Body of pancreas (tissue), 4 donors: ENCODE results near the gene ZC3H12D. TPM values are rescaled to one million over a fixed set of nuclear protein-coding genes. Genes with fewer than 3 reads are reported as not detected.
"Not testable (repeated sequence)": the region's sequence is repeated elsewhere in the genome, so short reads cannot be mapped to it uniquely, and the experiment has no call there.

ENCODE experiments used
- ATAC-seq: fragments of 150-250 bp; one replicate; pipeline ENCODE4 v1.9.1; 2016
- DNase-seq, 4 donors: peaks; one replicate each; pipeline ENCODE4 v3.0.0-alpha.2; 2019
- H3K27ac ChIP-seq, 4 donors: fragments of 200-600 bp; sonication (generic); 1 replicate in 3 of 4; 2 replicates in 1 of 4; pipeline versions ENCODE4 v1.5.1 to v1.6.1; 2016 to 2019; ENCODE audit warnings: mild to moderate bottlenecking in 1 of 4, mixed read lengths in 1 of 4, moderate library complexity in 1 of 4
- H3K27me3 ChIP-seq, 2 donors: fragments of 200-600 bp; sonication (generic); one replicate each; pipeline ENCODE4 v1.6.0; 2016; ENCODE audit warnings: mild to moderate bottlenecking in 1 of 2
- H3K36me3 ChIP-seq, 2 donors: fragments of 200-600 bp; sonication (generic); replicated peaks in 1 of 2; 2 replicates each; pipeline ENCODE4 v1.5.1; 2016; ENCODE audit warnings: low read depth in 2 of 2; ENCODE audit not compliant: insufficient read depth in 1 of 2
- H3K4me1 ChIP-seq: fragments of 200-600 bp; sonication (generic); one replicate; pipeline ENCODE4 v1.6.0; 2016
- H3K4me3 ChIP-seq, 2 donors: fragments of 200-600 bp; sonication (generic); 1 replicate in 1 of 2; 2 replicates in 1 of 2; pipeline ENCODE4 v1.5.1; 2016 to 2019
- H3K9me3 ChIP-seq, 3 donors: fragments of 200-600 bp; sonication (generic); 1 replicate in 2 of 3; 2 replicates in 1 of 3; pipeline ENCODE4 v1.5.1; 2016
- CTCF ChIP-seq, 7 experiments: fragments of 450-650 bp in 4 of 7; fragments of 200-600 bp in 3 of 7; sonication (generic) in 3 of 7; IDR thresholded peaks; one replicate each; pipeline ENCODE4 v1.5.1; 2016 to 2019; ENCODE audit warnings: antibody characterized with exemption in 7 of 7
- POLR2A ChIP-seq, 3 donors: fragments of 450-650 bp; IDR thresholded peaks; one replicate each; pipeline ENCODE4 v1.6.1; 2016; ENCODE audit warnings: antibody characterized with exemption in 3 of 3, mild to moderate bottlenecking in 2 of 3
- WGBS, 2 donors: methylation state at CpG; one replicate each; pipeline ENCODE4 v1.1.5; 2017; 5-methylcytosine and 5-hydroxymethylcytosine counted together
- intact Hi-C: fragments of 100-400 bp; cut with DNase I; formaldehyde crosslinking; loops from one replicate; pipeline ENCODE4 v1.15.1; 2023
- total RNA-seq, 2 donors: library from RNA; depleted of rRNA; stranded (reverse); fragments of >200 nt; gene quantifications; one replicate each; pipeline ENCODE4 v1.1.0, GENCODE V29; 2016

ZC3H12D gene
- total RNA-seq, 2 donors from 2014 or later, result 0.52 to 2.6 TPM

- Histone ChIP-seq H3K27ac (no peak overlapping the region), H3K27me3 (no peaks in the 10 kb centered on the region), H3K36me3 (no peaks in the 10 kb centered on the region), H3K4me1 (peaks cover 19% of the 10 kb centered on the region), H3K9me3 (no peaks in the 10 kb centered on the region), H3K4me3 (no peak overlapping the region)
- intact Hi-C loops, result no loop called here
- no peak for ATAC-seq
- WGBS, 2 donors, result 91 to 96% methylated on average over 4 to 5 of the region's 5 CpGs
- DNase-seq, result no peak
- TF ChIP-seq POLR2A (IDR thresholded peaks at IDR 0.05), result no peak
- TF ChIP-seq CTCF (IDR thresholded peaks at IDR 0.05), result no peak
These were observed 37.9 kb downstream of the ZC3H12D start for GRCh38 chr6:149446791-149447376.

GRCh38 chr6:149445573-149445972, 39.2 kb downstream of the ZC3H12D start:
- 90 to 98% methylated on average over 7 of the region's 7 CpGs for WGBS, 2 donors
- no peak overlapping the region for H3K4me3 ChIP-seq
- intact Hi-C loops, result no loop called here
- no peaks in the 10 kb centered on the region for H3K27me3 ChIP-seq
- DNase-seq, result no peak
- no peak for ATAC-seq
- no peak overlapping the region for H3K27ac ChIP-seq
- peaks cover 13% of the 10 kb centered on the region for H3K4me1 ChIP-seq
- TF ChIP-seq POLR2A (IDR thresholded peaks at IDR 0.05), result no peak
- TF ChIP-seq CTCF (IDR thresholded peaks at IDR 0.05), result no peak
- H3K9me3 ChIP-seq, result no peaks in the 10 kb centered on the region
- H3K36me3 ChIP-seq, result no peaks in the 10 kb centered on the region

- Histone ChIP-seq H3K27me3 (no peaks in the 10 kb centered on the region), H3K4me1 (peaks cover 9% of the 10 kb centered on the region), H3K36me3 (no peaks in the 10 kb centered on the region), H3K9me3 (no peaks in the 10 kb centered on the region), H3K27ac (no peak overlapping the region), H3K4me3 (no peak overlapping the region)
- TF ChIP-seq CTCF (IDR thresholded peaks at IDR 0.05) (no peak), POLR2A (IDR thresholded peaks at IDR 0.05) (no peak)
- ATAC-seq (no peak), DNase-seq (no peak)
- 81 to 83% methylated on average over 1 to 6 of the region's 6 CpGs for WGBS, 2 donors
- intact Hi-C loops, result no loop called here
These were observed 39.7 kb downstream of the ZC3H12D start for GRCh38 chr6:149445095-149445466.

GRCh38 chr6:149444360-149445094, 40.3 kb downstream of the ZC3H12D start:
- intact Hi-C loops, H3K4me3 ChIP-seq, DNase-seq, H3K9me3 ChIP-seq, H3K4me1 ChIP-seq, H3K27ac ChIP-seq, ATAC-seq, H3K27me3 ChIP-seq, H3K36me3 ChIP-seq: not testable (repeated sequence)
- WGBS, 2 donors, result 58 to 61% methylated on average over 2 to 3 of the region's 3 CpGs

GRCh38 chr6:149443411-149444181, 41.2 kb downstream of the ZC3H12D start:
- Histone ChIP-seq H3K36me3 (no peaks in the 10 kb centered on the region), H3K9me3 (no peaks in the 10 kb centered on the region), H3K4me3 (no peak overlapping the region), H3K4me1 (peaks cover 9% of the 10 kb centered on the region), H3K27me3 (no peaks in the 10 kb centered on the region), H3K27ac (no peak overlapping the region)
- intact Hi-C loops, result no loop called here
- ATAC-seq (no peak), DNase-seq (no peak)
- 81 to 84% methylated on average over 8 of the region's 8 CpGs for WGBS, 2 donors
- TF ChIP-seq POLR2A (IDR thresholded peaks at IDR 0.05) (no peak), CTCF (IDR thresholded peaks at IDR 0.05) (no peak)
